Pancreas (tissue), 10 donors: Measurements from ENCODE around the gene MBD3. TPM values are rescaled to one million over a fixed set of nuclear protein-coding genes. Genes with fewer than 3 reads are reported as not detected.

Experiments
- ATAC-seq, 4 donors: fragments of 200-7000 bp; cut with Tn5 transposase; one replicate each; pipeline versions ENCODE4 v1.8.0 to v1.9.1; 2020; ENCODE audit warnings: mild to moderate bottlenecking in 4 of 4, moderate library complexity in 4 of 4
- DNase-seq, 6 donors: peaks; one replicate each; pipeline ENCODE4 v3.0.0-alpha.2; 2020
- FAIRE-seq: peaks from 2 replicates; lab custom pipeline; 2012; peaks lifted over from hg19 to GRCh38; lab: Jason Lieb, UNC
- H3K27ac ChIP-seq, 4 donors: fragments of 200-600 bp; sonication (generic); 1 replicate in 3 of 4; 2 replicates in 1 of 4; pipeline versions ENCODE4 v1.5.0 to v1.8.0; 2020
- H3K27me3 ChIP-seq, 4 donors: fragments of 200-600 bp; one replicate each; pipeline ENCODE4 v1.8.0; 2021
- H3K36me3 ChIP-seq, 3 donors: fragments of 200-600 bp; sonication (generic) in 1 of 3; one replicate each; pipeline versions ENCODE4 v1.5.0 to v1.8.0; 2020 to 2021
- H3K4me1 ChIP-seq, 3 donors: fragments of 200-600 bp; one replicate each; pipeline ENCODE4 v1.8.0; 2021
- H3K4me3 ChIP-seq, 4 donors: fragments of 200-600 bp; sonication (generic) in 2 of 4; one replicate each; pipeline versions ENCODE4 v1.5.0 to v1.8.0; 2020 to 2021
- H3K9me3 ChIP-seq, 4 donors: fragments of 200-600 bp; one replicate each; pipeline ENCODE4 v1.8.0; 2021
- WGBS, 2 donors: extraction: QIAGEN DNeasy Blood & Tissue Kit; methylation state at CpG; one replicate each; pipeline ENCODE4 v1.1.7; 2013; 5-methylcytosine and 5-hydroxymethylcytosine counted together
- intact Hi-C, 3 donors: fragments of 100-400 bp; cut with DNase I; formaldehyde crosslinking; loops; one replicate each; pipeline versions ENCODE4 v1.11.1 to v1.14.2; 2022
- polyA plus RNA-seq, 2 donors: library from polyadenylated mRNA; stranded (reverse); fragments of 200-250 nt; gene quantifications; one replicate each; pipeline ENCODE4 v1.2.3, GENCODE V29; 2013
- total RNA-seq, 6 donors: library from RNA; stranded (reverse); fragmentation: NEBNext Ultra II Directional in 4 of 6; extraction: Animal tissue kit (Norgen Biotek cat#: 25700) in 4 of 6; gene quantifications; one replicate each; pipeline versions ENCODE4 v1.2.1 to v1.2.4, GENCODE V29; 2021 to 2023
- TF ChIP-seq, protein P1 (sequence below), 4 donors: fragments of 200-600 bp; sonication (generic) in 3 of 4; IDR thresholded peaks; one replicate each; pipeline versions ENCODE4 v1.5.0 to v1.8.0; 2021; ENCODE audit warnings: antibody characterized with exemption in 4 of 4
- donor health status: healthy with polysubstance abuse.
- donor health status: DM: no; HTN: no; CAD: no; lungs with moderate emphysema.
- donor health status: DM: no; HTN: no; CAD: no.
- donor health status: control.
- donor health status: control.
- donor health status: Bipolar disorder and iron deficiency.
- donor health status: DM: yes; HTN: yes; CAD: no.
- donor health status: DM: no; HTN: no; CAD: no.
- donor health status: DM: no; HTN: no; CAD: no.
- donor health status: DM: yes; HTN: yes; CAD: no.

Gene MBD3
- total and polyA plus RNA-seq, 8 donors: 17.4 to 113 (median 30.2) TPM

GRCh38 chr19:1575323-1576241, 17.1 kb downstream of the MBD3 start:
- Histone ChIP-seq H3K4me1 (no peaks in the 10 kb centered on the region), H3K9me3 (no peaks in the 10 kb centered on the region), H3K4me3 (no peak overlapping the region), H3K36me3 (peaks cover 3 to 13% (median 5%) of the 10 kb centered on the region in 3 donors), H3K27me3 (no peaks in the 10 kb centered on the region), H3K27ac (no peak overlapping the region)
- TF ChIP-seq, protein P1, sequence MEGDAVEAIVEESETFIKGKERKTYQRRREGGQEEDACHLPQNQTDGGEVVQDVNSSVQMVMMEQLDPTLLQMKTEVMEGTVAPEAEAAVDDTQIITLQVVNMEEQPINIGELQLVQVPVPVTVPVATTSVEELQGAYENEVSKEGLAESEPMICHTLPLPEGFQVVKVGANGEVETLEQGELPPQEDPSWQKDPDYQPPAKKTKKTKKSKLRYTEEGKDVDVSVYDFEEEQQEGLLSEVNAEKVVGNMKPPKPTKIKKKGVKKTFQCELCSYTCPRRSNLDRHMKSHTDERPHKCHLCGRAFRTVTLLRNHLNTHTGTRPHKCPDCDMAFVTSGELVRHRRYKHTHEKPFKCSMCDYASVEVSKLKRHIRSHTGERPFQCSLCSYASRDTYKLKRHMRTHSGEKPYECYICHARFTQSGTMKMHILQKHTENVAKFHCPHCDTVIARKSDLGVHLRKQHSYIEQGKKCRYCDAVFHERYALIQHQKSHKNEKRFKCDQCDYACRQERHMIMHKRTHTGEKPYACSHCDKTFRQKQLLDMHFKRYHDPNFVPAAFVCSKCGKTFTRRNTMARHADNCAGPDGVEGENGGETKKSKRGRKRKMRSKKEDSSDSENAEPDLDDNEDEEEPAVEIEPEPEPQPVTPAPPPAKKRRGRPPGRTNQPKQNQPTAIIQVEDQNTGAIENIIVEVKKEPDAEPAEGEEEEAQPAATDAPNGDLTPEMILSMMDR (IDR thresholded peaks at IDR 0.05): no peak
- DNase-seq: no peak
- no peak for ATAC-seq
- no peak for FAIRE-seq
- 77 to 83% methylated on average over 22 of the region's 22 CpGs for WGBS, 2 donors
- intact Hi-C loops: no loop called here

DNA sequence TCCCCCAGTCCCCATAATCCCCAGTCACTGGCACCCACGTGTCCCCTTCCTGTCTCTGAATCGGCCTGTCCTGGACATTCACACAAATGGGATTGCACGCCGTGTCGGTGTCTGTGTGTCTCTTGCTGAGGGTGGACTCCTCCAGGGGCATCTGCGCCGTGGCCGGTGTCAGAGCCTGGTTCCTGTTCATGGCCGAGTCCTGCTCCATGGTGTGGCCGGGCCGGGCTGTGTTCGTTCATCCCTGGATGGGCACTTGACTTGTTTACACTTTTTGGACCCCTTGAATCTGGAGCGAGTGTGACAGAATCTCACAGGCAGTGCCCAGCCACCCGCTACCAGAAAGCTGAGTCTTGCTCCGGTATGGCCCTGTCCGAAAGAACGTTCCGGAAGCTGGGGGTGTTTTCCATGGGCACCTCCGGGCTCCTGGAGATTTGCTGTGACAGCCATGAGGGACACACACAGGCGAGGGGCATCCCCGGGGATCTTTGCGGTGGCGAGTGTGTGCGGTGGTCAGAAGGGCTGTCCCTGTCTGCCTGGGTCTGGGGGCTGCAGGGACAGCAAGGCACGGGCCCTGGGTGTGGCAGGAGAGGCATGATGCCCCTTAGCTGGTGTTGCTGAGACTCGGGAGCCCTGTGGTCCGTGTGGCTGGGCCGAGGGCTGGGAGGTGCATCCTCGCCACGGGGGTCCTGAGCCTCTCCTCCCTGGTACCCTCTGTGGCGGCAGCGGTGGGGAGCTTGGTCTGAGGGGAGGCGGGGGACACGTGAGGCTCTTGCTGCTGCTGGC, 18.1 kb downstream of the MBD3 start:
- no peak for ATAC-seq
- Histone ChIP-seq H3K36me3 (peaks cover 0 to 7% (median 5%) of the 10 kb centered on the region in 3 donors), H3K27ac (no peak overlapping the region), H3K4me3 (no peak overlapping the region), H3K9me3 (no peaks in the 10 kb centered on the region), H3K27me3 (no peaks in the 10 kb centered on the region), H3K4me1 (no peaks in the 10 kb centered on the region)
- TF ChIP-seq, protein P1 (IDR thresholded peaks at IDR 0.05): no peak
- peak in 1 of 6 donors; percentile 70 for DNase-seq
- WGBS, 2 donors: 75 to 86% methylated on average over 33 to 34 of the region's 34 CpGs
- no peak for FAIRE-seq
- intact Hi-C loops: no loop called here

GRCh38 chr19:1572795-1573194, 19.9 kb downstream of the MBD3 start:
- DNase-seq (no peak), FAIRE-seq (no peak)
- TF ChIP-seq, protein P1 (IDR thresholded peaks at IDR 0.05): no peak

GRCh38 chr19:1571358-1571757, 21.3 kb downstream of the MBD3 start:
- no peak overlapping the region for H3K4me3 ChIP-seq
- ATAC-seq (no peak), FAIRE-seq (no peak), DNase-seq (no peak)
- H3K27ac ChIP-seq: no peak overlapping the region
- H3K9me3 ChIP-seq: no peaks in the 10 kb centered on the region
- intact Hi-C loops: no loop called here
- 83 to 92% methylated on average over 12 of the region's 12 CpGs for WGBS, 2 donors
- peaks cover 0 to 4% (median 4%) of the 10 kb centered on the region in 3 donors for H3K4me1 ChIP-seq
- TF ChIP-seq, protein P1 (IDR thresholded peaks at IDR 0.05): no peak
- H3K27me3 ChIP-seq: no peaks in the 10 kb centered on the region
- no peaks in the 10 kb centered on the region for H3K36me3 ChIP-seq

More at GRCh38 chr19:1572795-1573194, 19.9 kb downstream of the MBD3 start:
- no peak for ATAC-seq
- 72 to 77% methylated on average over 9 of the region's 9 CpGs for WGBS, 2 donors
- no peak overlapping the region for H3K27ac ChIP-seq
- no peak overlapping the region for H3K4me3 ChIP-seq
- H3K27me3 ChIP-seq: no peaks in the 10 kb centered on the region
- peaks cover 0 to 4% (median 4%) of the 10 kb centered on the region in 3 donors for H3K4me1 ChIP-seq
- no peaks in the 10 kb centered on the region for H3K9me3 ChIP-seq
- intact Hi-C loops: no loop called here
- H3K36me3 ChIP-seq: peaks cover 0 to 5% (median 4%) of the 10 kb centered on the region in 3 donors
